GM12878 (cell line): Measurements from ENCODE around the gene ATRNL1. TPM values are rescaled to one million over a fixed set of nuclear protein-coding genes. Genes with fewer than 3 reads are reported as not detected.

Source experiments
- CHD2 ChIP-seq: IDR thresholded peaks from 2 replicates; pipeline ENCODE4 v1.6.1; 2011; ENCODE audit warnings: low read depth, low read length, improper control_type of control experiment, borderline replicate concordance
- DPF2 ChIP-seq: fragments of 450-650 bp; IDR thresholded peaks from 2 replicates; pipeline ENCODE4 v1.6.1; 2017; ENCODE audit warnings: mild to moderate bottlenecking
- HDAC2 ChIP-seq: fragments of 200-600 bp; sonication (generic); IDR thresholded peaks from 2 replicates; pipeline ENCODE4 v1.6.1; 2017
- KDM1A ChIP-seq: fragments of 200-600 bp; sonication (generic); IDR thresholded peaks from 2 replicates; pipeline ENCODE4 v1.6.1; 2016; ENCODE audit warnings: borderline replicate concordance
- MEF2A ChIP-seq: IDR thresholded peaks from 2 replicates; pipeline ENCODE4 v1.6.1; 2011; ENCODE audit warnings: low read depth, mild to moderate bottlenecking, low read length, moderate library complexity; ENCODE audit not compliant: insufficient read depth
- MEF2B ChIP-seq: fragments of 450-650 bp; IDR thresholded peaks from 2 replicates; pipeline ENCODE4 v1.6.1; 2018; ENCODE audit warnings: mild to moderate bottlenecking, moderate library complexity; ENCODE audit not compliant: partially characterized antibody, poor library complexity, severe bottlenecking
- SREBF2 ChIP-seq: IDR thresholded peaks from 2 replicates; pipeline ENCODE4 v1.6.1; 2012; ENCODE audit warnings: mild to moderate bottlenecking, low read length
- TCF3 ChIP-seq: IDR thresholded peaks from 2 replicates; pipeline ENCODE4 v1.6.1; 2012; ENCODE audit warnings: low read depth, mild to moderate bottlenecking, low read length, borderline replicate concordance; ENCODE audit not compliant: insufficient read depth
- polyA plus RNA-seq, 11 experiments: library from polyadenylated mRNA; depleted of rRNA in 4 of 11; unstranded in 6 of 11; stranded (reverse) in 5 of 11; fragments of >200 nt; fragmentation: Nextera tagmentation in 4 of 11; fragmentation: Illumina TruSeq in 1 of 11; extraction: Ambion mirVana in 4 of 11; extraction: Trizol in 1 of 11; gene quantifications; 1 replicate in 1 of 11; 2 replicates in 10 of 11; pipeline versions ENCODE4 v1.2.1 to v1.2.3, GENCODE V29; 2011 to 2016; ENCODE audit warnings: inconsistent platforms in 2 of 11, missing spikeins in 2 of 11, low read depth in 1 of 11
- total RNA-seq, 4 experiments: library from RNA; depleted of rRNA in 3 of 4; stranded (reverse); fragments of >200 nt in 3 of 4; fragmentation: Illumina TruSeq in 1 of 4; extraction: Trizol in 1 of 4; gene quantifications; 2 replicates each; pipeline versions ENCODE4 v1.2.1 to v1.2.3, GENCODE V29; 2013 to 2021
- TF ChIP-seq, protein P1 (sequence below): fragments of 450-650 bp; IDR thresholded peaks from 2 replicates; pipeline ENCODE4 v1.6.1; 2016; ENCODE audit warnings: mild to moderate bottlenecking
- TF ChIP-seq, protein P2 (sequence below), 3 experiments: IDR thresholded peaks in 2 of 3; conservative IDR thresholded peaks in 1 of 3; 2 replicates each; pipeline ENCODE4 v1.5.1; 2011; ENCODE audit warnings: low read depth in 3 of 3, low read length in 3 of 3, mild to moderate bottlenecking in 3 of 3, control low read depth in 2 of 3, moderate library complexity in 2 of 3, inconsistent platforms in 1 of 3, mixed read lengths in 1 of 3; ENCODE audit not compliant: control insufficient read depth in 2 of 3, insufficient read depth in 1 of 3; ENCODE audit errors: extremely low read depth in 1 of 3
- TF ChIP-seq, protein P3 (sequence below): IDR thresholded peaks from 2 replicates; pipeline ENCODE4 v1.6.1; 2011; ENCODE audit warnings: low read depth, mild to moderate bottlenecking, low read length, moderate library complexity, borderline replicate concordance; ENCODE audit errors: extremely low read depth
- TF ChIP-seq, protein P4 (sequence below): IDR thresholded peaks from 2 replicates; pipeline ENCODE4 v1.6.1; 2012; ENCODE audit warnings: low read depth, low read length, improper control_type of control experiment
- TF ChIP-seq, protein P5 (sequence below): fragments of 450-650 bp; IDR thresholded peaks from 2 replicates; pipeline ENCODE4 v1.6.1; 2017; ENCODE audit warnings: mild to moderate bottlenecking
- TF ChIP-seq, protein P6 (sequence below): fragments of 450-650 bp; IDR thresholded peaks from 2 replicates; pipeline ENCODE4 v1.6.1; 2016; ENCODE audit warnings: mild to moderate bottlenecking

Gene ATRNL1
- total and polyA plus RNA-seq, 10 of the 15 experiments (the other 5 are each of a cell fraction or from before 2014, with no cell fraction given) = 0.03 to 1.4 (median 0.34) TPM

DNA sequence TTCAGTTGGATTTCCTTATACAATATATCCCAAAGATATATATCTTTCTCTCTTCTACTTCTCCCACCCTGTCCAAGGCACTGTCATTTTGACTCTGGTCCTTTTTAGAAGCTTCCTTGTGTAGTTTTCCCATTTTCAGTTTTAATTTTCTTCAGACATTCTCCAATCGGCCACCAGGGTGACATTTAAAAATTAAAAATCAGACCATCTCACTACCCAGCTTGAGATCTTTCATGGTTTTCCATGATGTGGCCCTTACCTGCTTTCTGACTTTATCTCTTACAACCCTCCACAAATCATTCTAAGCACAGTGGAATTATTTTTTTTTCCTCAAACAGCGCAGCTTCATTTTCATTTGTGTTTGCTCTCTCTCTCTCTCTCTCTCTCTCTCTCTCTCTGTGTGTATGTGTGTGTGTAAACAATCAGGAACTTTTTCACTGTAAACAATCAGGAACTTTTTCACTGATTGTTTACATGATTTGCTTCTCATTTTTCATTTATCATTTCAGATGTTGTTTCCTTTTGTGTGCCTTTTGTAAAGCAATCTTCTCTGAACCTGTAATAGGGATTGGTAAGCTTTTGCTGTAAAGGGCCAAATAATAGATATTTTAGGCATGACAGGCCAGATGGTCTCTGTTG lies 348.9 kb downstream of the ATRNL1 start (continued):
- no peak for TF ChIP-seq MEF2A
- TF ChIP-seq, protein P1, sequence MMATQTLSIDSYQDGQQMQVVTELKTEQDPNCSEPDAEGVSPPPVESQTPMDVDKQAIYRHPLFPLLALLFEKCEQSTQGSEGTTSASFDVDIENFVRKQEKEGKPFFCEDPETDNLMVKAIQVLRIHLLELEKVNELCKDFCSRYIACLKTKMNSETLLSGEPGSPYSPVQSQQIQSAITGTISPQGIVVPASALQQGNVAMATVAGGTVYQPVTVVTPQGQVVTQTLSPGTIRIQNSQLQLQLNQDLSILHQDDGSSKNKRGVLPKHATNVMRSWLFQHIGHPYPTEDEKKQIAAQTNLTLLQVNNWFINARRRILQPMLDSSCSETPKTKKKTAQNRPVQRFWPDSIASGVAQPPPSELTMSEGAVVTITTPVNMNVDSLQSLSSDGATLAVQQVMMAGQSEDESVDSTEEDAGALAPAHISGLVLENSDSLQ = no peak
- TF ChIP-seq SREBF2 = no peak
- TF ChIP-seq HDAC2 = no peak
- no peak for TF ChIP-seq DPF2
- no peak for TF ChIP-seq KDM1A
- no peak for TF ChIP-seq TCF3
- TF ChIP-seq, protein P2, sequence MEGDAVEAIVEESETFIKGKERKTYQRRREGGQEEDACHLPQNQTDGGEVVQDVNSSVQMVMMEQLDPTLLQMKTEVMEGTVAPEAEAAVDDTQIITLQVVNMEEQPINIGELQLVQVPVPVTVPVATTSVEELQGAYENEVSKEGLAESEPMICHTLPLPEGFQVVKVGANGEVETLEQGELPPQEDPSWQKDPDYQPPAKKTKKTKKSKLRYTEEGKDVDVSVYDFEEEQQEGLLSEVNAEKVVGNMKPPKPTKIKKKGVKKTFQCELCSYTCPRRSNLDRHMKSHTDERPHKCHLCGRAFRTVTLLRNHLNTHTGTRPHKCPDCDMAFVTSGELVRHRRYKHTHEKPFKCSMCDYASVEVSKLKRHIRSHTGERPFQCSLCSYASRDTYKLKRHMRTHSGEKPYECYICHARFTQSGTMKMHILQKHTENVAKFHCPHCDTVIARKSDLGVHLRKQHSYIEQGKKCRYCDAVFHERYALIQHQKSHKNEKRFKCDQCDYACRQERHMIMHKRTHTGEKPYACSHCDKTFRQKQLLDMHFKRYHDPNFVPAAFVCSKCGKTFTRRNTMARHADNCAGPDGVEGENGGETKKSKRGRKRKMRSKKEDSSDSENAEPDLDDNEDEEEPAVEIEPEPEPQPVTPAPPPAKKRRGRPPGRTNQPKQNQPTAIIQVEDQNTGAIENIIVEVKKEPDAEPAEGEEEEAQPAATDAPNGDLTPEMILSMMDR (IDR thresholded peaks at IDR 0.05 in 2 of 3, conservative IDR thresholded peaks at IDR 0.05 in 1 of 3; ENCODE audit: control insufficient read depth in 2 of 3, extremely low read depth in 1 of 3, insufficient read depth in 1 of 3, low read depth in 3 of 3, low read length in 3 of 3) = no peak
- TF ChIP-seq, protein P3, sequence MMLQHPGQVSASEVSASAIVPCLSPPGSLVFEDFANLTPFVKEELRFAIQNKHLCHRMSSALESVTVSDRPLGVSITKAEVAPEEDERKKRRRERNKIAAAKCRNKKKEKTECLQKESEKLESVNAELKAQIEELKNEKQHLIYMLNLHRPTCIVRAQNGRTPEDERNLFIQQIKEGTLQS = no peak
- TF ChIP-seq, protein P4, sequence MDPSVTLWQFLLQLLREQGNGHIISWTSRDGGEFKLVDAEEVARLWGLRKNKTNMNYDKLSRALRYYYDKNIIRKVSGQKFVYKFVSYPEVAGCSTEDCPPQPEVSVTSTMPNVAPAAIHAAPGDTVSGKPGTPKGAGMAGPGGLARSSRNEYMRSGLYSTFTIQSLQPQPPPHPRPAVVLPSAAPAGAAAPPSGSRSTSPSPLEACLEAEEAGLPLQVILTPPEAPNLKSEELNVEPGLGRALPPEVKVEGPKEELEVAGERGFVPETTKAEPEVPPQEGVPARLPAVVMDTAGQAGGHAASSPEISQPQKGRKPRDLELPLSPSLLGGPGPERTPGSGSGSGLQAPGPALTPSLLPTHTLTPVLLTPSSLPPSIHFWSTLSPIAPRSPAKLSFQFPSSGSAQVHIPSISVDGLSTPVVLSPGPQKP = no peak
- TF ChIP-seq, protein P5, sequence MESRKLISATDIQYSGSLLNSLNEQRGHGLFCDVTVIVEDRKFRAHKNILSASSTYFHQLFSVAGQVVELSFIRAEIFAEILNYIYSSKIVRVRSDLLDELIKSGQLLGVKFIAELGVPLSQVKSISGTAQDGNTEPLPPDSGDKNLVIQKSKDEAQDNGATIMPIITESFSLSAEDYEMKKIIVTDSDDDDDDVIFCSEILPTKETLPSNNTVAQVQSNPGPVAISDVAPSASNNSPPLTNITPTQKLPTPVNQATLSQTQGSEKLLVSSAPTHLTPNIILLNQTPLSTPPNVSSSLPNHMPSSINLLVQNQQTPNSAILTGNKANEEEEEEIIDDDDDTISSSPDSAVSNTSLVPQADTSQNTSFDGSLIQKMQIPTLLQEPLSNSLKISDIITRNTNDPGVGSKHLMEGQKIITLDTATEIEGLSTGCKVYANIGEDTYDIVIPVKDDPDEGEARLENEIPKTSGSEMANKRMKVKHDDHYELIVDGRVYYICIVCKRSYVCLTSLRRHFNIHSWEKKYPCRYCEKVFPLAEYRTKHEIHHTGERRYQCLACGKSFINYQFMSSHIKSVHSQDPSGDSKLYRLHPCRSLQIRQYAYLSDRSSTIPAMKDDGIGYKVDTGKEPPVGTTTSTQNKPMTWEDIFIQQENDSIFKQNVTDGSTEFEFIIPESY = no peak
- TF ChIP-seq MEF2B = no peak
- no peak for TF ChIP-seq CHD2
- TF ChIP-seq, protein P6, sequence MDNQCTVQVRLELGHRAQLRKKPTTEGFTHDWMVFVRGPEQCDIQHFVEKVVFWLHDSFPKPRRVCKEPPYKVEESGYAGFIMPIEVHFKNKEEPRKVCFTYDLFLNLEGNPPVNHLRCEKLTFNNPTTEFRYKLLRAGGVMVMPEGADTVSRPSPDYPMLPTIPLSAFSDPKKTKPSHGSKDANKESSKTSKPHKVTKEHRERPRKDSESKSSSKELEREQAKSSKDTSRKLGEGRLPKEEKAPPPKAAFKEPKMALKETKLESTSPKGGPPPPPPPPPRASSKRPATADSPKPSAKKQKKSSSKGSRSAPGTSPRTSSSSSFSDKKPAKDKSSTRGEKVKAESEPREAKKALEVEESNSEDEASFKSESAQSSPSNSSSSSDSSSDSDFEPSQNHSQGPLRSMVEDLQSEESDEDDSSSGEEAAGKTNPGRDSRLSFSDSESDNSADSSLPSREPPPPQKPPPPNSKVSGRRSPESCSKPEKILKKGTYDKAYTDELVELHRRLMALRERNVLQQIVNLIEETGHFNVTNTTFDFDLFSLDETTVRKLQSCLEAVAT = no peak
